SK-N-SH (cell line): ENCODE measurements around the gene EP400. TPM values are rescaled to one million over a fixed set of nuclear protein-coding genes. Genes with fewer than 3 reads are reported as not detected.

Experiments used
- CTCF ChIA-PET: fragments of 300-600, 350-600 bp; formaldehyde crosslinking; extraction: SDS; loops from one replicate; lab custom pipeline; 2021; lab: Yijun Ruan, JAX
- POLR2A ChIA-PET: fragments of 350-600 bp; sonication (Branson Sonifier 250); formaldehyde crosslinking; extraction: SDS; loops from one replicate; lab custom pipeline; 2020; ENCODE audit warnings: antibody characterized with exemption, inconsistent platforms; lab: Yijun Ruan, JAX
- DNase-seq: peaks from one replicate; pipeline ENCODE4 v3.0.0; 2012
- H2AFZ ChIP-seq: fragments of 200-600 bp; sonication (generic); 2 replicates; pipeline ENCODE4 v1.8.1; 2016; ENCODE audit warnings: antibody characterized with exemption, mild to moderate bottlenecking, low read depth
- H3F3A ChIP-seq: fragments of 200-600 bp; sonication (generic); replicated peaks from 2 replicates; pipeline ENCODE3; 2016; ENCODE audit warnings: antibody characterized with exemption, mild to moderate bottlenecking; ENCODE audit not compliant: insufficient read depth
- H3K27ac ChIP-seq, 2 experiments: fragments of 200-500 bp in 1 of 2; fragments of 200-600 bp in 1 of 2; sonication (Bioruptor generic) in 1 of 2; sonication (generic), shearing (Covaris generic) in 1 of 2; 2 replicates each; pipeline versions ENCODE4 v1.5.1 to v1.6.1; 2014 to 2016; ENCODE audit warnings: low read depth in 2 of 2, inconsistent platforms in 1 of 2, low read length in 1 of 2, mild to moderate bottlenecking in 1 of 2, mixed read lengths in 1 of 2
- H3K27me3 ChIP-seq: fragments of 200-600 bp; sonication (generic), shearing (Covaris generic); 2 replicates; pipeline ENCODE4 v1.6.1; 2016; ENCODE audit warnings: mixed run types; ENCODE audit not compliant: insufficient read depth
- H3K36me3 ChIP-seq, 2 experiments: fragments of 200-500 bp in 1 of 2; fragments of 200-600 bp in 1 of 2; sonication (Bioruptor generic) in 1 of 2; sonication (generic) in 1 of 2; replicated peaks in 1 of 2; 2 replicates each; pipeline versions ENCODE3 to v1.5.1; 2014 to 2016; ENCODE audit warnings: low read length in 1 of 2, mild to moderate bottlenecking in 1 of 2; ENCODE audit not compliant: insufficient read depth in 2 of 2, control insufficient read depth in 1 of 2
- H3K4me1 ChIP-seq, 2 experiments: fragments of 200-500 bp in 1 of 2; fragments of 200-600 bp in 1 of 2; sonication (Bioruptor generic) in 1 of 2; sonication (generic), shearing (Covaris generic) in 1 of 2; 2 replicates each; pipeline versions ENCODE4 v1.5.1 to v1.6.1; 2014 to 2016; ENCODE audit warnings: low read depth in 1 of 2, low read length in 1 of 2, mixed run types in 1 of 2; ENCODE audit not compliant: insufficient read depth in 2 of 2, control insufficient read depth in 1 of 2
- H3K4me2 ChIP-seq: fragments of 200-600 bp; sonication (generic), shearing (Covaris generic); 2 replicates; pipeline ENCODE4 v1.6.1; 2017; ENCODE audit warnings: mixed run types
- H3K4me3 ChIP-seq, 2 experiments: fragments of 200-500 bp in 1 of 2; fragments of 200-600 bp in 1 of 2; sonication (Bioruptor generic) in 1 of 2; sonication (generic), shearing (Covaris generic) in 1 of 2; 2 replicates each; pipeline versions ENCODE4 v1.5.1 to v1.8.1; 2014 to 2016; ENCODE audit warnings: low read depth in 2 of 2, inconsistent platforms in 1 of 2, low read length in 1 of 2, mild to moderate bottlenecking in 1 of 2, mixed read lengths in 1 of 2, moderate library complexity in 1 of 2
- H3K79me2 ChIP-seq: fragments of 200-600 bp; sonication (generic); 2 replicates; pipeline ENCODE4 v1.8.1; 2017; ENCODE audit warnings: mild to moderate bottlenecking; ENCODE audit not compliant: insufficient read depth
- H3K9ac ChIP-seq: fragments of 200-600 bp; sonication (generic); 2 replicates; pipeline ENCODE4 v1.6.1; 2017; ENCODE audit warnings: mixed run types
- H3K9me2 ChIP-seq: fragments of 200-600 bp; sonication (generic); 2 replicates; pipeline ENCODE4 v1.6.1; 2017; ENCODE audit warnings: mixed run types
- H3K9me3 ChIP-seq: fragments of 200-600 bp; sonication (generic); 2 replicates; pipeline ENCODE4 v1.6.1; 2017; ENCODE audit warnings: mixed run types, mild to moderate bottlenecking, moderate library complexity
- H4K20me1 ChIP-seq: fragments of 200-600 bp; sonication (generic); 2 replicates; pipeline ENCODE4 v1.6.1; 2017; ENCODE audit warnings: mild to moderate bottlenecking, mixed run types; ENCODE audit not compliant: insufficient read depth
- CHD2 ChIP-seq: fragments of 150-350 bp; IDR thresholded peaks from 2 replicates; pipeline ENCODE4 v1.6.1; 2018; ENCODE audit warnings: low read length; ENCODE audit not compliant: partially characterized antibody
- FOSL2 ChIP-seq: IDR thresholded peaks from 2 replicates; pipeline ENCODE4 v1.4.0; 2012; ENCODE audit warnings: low read depth, mild to moderate bottlenecking, moderate library complexity, borderline replicate concordance
- FOXJ3 ChIP-seq: sonication (generic); formaldehyde crosslinking; IDR thresholded peaks from 2 replicates; pipeline ENCODE4 v1.5.1; 2020; ENCODE audit warnings: mild to moderate bottlenecking, missing genetic modification reagents
- GATA2 ChIP-seq: sonication (generic); formaldehyde crosslinking; IDR thresholded peaks from 2 replicates; pipeline ENCODE4 v1.5.0; 2020; ENCODE audit warnings: mild to moderate bottlenecking, missing genetic modification reagents
- JUND ChIP-seq: IDR thresholded peaks from 2 replicates; pipeline ENCODE4 v1.4.0; 2012
- RFX5 ChIP-seq: IDR thresholded peaks from 2 replicates; pipeline ENCODE4 v1.6.1; 2012; ENCODE audit warnings: mild to moderate bottlenecking, improper control_type of control experiment, low read length
- TEAD4 ChIP-seq: IDR thresholded peaks from 2 replicates; pipeline ENCODE4 v1.4.0; 2012; ENCODE audit warnings: mild to moderate bottlenecking, borderline replicate concordance; ENCODE audit not compliant: insufficient read depth
- YY1 ChIP-seq: IDR thresholded peaks from 2 replicates; pipeline ENCODE4 v1.4.0; 2012; ENCODE audit warnings: low read depth, mild to moderate bottlenecking
- WGBS: methylation state at CpG from one replicate; pipeline ENCODE4 v1.1.6; 2017; ENCODE audit warnings: low lambda C conversion rate; 5-methylcytosine and 5-hydroxymethylcytosine counted together
- polyA plus RNA-seq, 3 experiments: library from polyadenylated mRNA; depleted of rRNA; stranded (reverse); fragments of >200 nt; gene quantifications; 2 replicates each; pipeline ENCODE4 v1.2.3, GENCODE V29; 2012
- TF ChIP-seq, protein P1 (sequence below): IDR thresholded peaks from 2 replicates; pipeline ENCODE4 v1.4.0; 2012; ENCODE audit warnings: low read depth, borderline replicate concordance
- TF ChIP-seq, protein P2 (sequence below): IDR thresholded peaks from 2 replicates; pipeline ENCODE4 v1.4.0; 2012; ENCODE audit warnings: low read depth, borderline replicate concordance
- TF ChIP-seq, protein P3 (sequence below): fragments of 200-600 bp; sonication (generic); IDR thresholded peaks from 2 replicates; pipeline ENCODE4 v1.6.1; 2017; ENCODE audit warnings: antibody characterized with exemption, mild to moderate bottlenecking, moderate library complexity
- TF ChIP-seq, protein P4 (sequence below): fragments of 150-350 bp; IDR thresholded peaks from 2 replicates; pipeline ENCODE4 v1.6.1; 2017; ENCODE audit warnings: antibody characterized with exemption, low read length, low read depth, borderline replicate concordance

EP400 gene
- polyA plus RNA-seq, 1 of the 3 experiments (the other 2 are of a cell fraction): 7.0 TPM

DNA sequence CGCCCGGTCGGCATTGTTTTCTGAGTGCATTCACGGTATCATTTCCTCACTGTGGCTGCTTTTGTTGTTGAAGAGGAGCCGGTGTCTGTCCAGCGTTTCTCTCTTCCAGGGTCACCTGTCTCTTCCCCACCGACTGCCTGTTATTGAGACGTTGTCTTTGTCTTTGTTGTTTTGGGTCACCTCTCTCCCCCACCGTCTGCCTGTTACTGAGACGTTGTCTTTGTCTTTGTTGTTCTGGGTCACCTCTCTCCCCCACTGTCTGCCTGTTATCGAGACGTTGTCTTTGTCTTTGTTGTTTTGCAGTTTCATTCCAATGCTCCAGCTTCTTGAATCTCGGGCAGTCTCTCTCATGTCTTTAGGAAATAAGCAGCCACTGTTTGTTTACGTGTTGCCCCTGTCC, 124.5 kb downstream of the EP400 start:
- POLR2A ChIA-PET: no interaction called here
- 94% methylated on average over 14 of the region's 14 CpGs for WGBS
- CTCF ChIA-PET: interaction anchor here (1.1 kb wide), 1 partner anchor 9 kb away, joined by 3 read pairs; no protein-coding TSS in a partner anchor

More for the DNA sequence above, 124.5 kb downstream of the EP400 start:
- Histone ChIP-seq H3K9me2 (no peaks in the 10 kb centered on the region), H3K4me3 (no peak overlapping the region), H3K27me3 (no peaks in the 10 kb centered on the region), H3K36me3 (peaks cover 33 to 79% of the 10 kb centered on the region in 2 experiments), H2AFZ (no peak overlapping the region), H3K9ac (no peak overlapping the region), H3K27ac (no peak overlapping the region), H3F3A (peaks cover 5% of the 10 kb centered on the region), H3K79me2 (no peaks in the 10 kb centered on the region), H3K4me2 (no peak overlapping the region), H3K9me3 (no peaks in the 10 kb centered on the region), H3K4me1 (no peaks in the 10 kb centered on the region; a peak in 1 of 4 replicates), H4K20me1 (no peaks in the 10 kb centered on the region)
- no peak for DNase-seq
- TF ChIP-seq TEAD4 (no peak), CHD2 (no peak), JUND (no peak), FOSL2 (no peak), FOXJ3 (no peak), GATA2 (CRISPR knock-in tag) (no peak), RFX5 (no peak), YY1 (no peak)
- TF ChIP-seq, protein P1, sequence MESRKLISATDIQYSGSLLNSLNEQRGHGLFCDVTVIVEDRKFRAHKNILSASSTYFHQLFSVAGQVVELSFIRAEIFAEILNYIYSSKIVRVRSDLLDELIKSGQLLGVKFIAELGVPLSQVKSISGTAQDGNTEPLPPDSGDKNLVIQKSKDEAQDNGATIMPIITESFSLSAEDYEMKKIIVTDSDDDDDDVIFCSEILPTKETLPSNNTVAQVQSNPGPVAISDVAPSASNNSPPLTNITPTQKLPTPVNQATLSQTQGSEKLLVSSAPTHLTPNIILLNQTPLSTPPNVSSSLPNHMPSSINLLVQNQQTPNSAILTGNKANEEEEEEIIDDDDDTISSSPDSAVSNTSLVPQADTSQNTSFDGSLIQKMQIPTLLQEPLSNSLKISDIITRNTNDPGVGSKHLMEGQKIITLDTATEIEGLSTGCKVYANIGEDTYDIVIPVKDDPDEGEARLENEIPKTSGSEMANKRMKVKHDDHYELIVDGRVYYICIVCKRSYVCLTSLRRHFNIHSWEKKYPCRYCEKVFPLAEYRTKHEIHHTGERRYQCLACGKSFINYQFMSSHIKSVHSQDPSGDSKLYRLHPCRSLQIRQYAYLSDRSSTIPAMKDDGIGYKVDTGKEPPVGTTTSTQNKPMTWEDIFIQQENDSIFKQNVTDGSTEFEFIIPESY: no peak
- TF ChIP-seq, protein P2, sequence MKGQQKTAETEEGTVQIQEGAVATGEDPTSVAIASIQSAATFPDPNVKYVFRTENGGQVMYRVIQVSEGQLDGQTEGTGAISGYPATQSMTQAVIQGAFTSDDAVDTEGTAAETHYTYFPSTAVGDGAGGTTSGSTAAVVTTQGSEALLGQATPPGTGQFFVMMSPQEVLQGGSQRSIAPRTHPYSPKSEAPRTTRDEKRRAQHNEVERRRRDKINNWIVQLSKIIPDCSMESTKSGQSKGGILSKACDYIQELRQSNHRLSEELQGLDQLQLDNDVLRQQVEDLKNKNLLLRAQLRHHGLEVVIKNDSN: no peak
- TF ChIP-seq, protein P3, sequence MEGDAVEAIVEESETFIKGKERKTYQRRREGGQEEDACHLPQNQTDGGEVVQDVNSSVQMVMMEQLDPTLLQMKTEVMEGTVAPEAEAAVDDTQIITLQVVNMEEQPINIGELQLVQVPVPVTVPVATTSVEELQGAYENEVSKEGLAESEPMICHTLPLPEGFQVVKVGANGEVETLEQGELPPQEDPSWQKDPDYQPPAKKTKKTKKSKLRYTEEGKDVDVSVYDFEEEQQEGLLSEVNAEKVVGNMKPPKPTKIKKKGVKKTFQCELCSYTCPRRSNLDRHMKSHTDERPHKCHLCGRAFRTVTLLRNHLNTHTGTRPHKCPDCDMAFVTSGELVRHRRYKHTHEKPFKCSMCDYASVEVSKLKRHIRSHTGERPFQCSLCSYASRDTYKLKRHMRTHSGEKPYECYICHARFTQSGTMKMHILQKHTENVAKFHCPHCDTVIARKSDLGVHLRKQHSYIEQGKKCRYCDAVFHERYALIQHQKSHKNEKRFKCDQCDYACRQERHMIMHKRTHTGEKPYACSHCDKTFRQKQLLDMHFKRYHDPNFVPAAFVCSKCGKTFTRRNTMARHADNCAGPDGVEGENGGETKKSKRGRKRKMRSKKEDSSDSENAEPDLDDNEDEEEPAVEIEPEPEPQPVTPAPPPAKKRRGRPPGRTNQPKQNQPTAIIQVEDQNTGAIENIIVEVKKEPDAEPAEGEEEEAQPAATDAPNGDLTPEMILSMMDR: no peak
- TF ChIP-seq, protein P4, sequence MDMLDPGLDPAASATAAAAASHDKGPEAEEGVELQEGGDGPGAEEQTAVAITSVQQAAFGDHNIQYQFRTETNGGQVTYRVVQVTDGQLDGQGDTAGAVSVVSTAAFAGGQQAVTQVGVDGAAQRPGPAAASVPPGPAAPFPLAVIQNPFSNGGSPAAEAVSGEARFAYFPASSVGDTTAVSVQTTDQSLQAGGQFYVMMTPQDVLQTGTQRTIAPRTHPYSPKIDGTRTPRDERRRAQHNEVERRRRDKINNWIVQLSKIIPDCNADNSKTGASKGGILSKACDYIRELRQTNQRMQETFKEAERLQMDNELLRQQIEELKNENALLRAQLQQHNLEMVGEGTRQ: no peak
